Activated CD4-positive, alpha-beta T cell treated with anti-CD3 and anti-CD28 coated beads for 1 hour (primary cell): ENCODE data around the gene TM9SF3.

ENCODE experiments used
- DNase-seq: peaks from one replicate; pipeline ENCODE4 v3.0.0-alpha.2; 2020

Gene TM9SF3

DNA sequence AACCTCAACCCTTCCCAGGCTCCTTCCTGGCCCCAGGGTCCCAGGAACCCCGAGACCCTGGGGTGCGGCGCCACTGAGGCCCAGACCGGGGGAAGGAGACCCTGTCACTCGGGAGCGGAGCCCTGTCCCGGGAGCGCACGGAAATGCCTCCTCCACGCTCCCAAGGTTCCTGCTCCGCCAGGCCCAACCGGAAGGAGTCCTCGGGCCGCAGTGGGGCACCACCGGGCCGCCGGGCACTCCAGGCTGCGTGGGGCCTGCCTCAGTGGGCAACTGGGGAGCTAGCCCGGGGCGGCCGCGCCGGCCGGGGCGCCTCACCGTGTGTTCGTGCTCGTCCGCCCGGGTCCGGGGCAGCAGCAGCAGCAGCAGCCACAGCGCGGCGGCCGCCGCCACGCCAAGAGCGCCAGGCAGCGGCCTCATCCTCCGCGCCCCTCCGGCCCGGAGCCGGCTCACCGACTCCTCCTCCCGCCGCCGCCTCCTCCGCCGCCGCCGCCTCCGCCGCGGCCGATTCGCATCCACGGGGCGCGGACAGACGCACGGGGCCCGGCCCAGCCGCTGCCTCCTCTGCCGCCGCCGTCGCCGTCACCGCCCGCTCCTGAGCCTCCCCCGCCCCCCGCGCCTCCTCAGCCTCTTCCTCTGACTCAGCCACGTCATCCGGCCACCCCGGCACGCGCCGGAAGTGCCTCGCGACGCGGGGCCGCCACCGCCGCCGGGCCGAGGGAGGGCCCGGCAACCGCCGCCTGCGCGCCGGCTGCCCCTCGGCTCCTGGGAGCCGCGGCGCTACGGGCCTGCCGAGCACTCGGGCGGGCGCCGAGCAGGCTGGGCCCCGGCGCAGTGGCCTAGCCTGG, at the start of gene TM9SF3:
Gene TM9SF3 (minus strand): TSS at position 594 of the 845 bp plus-strand sequence. CDS start 177 bp downstream, at position 417.
- DNase-seq: peak; percentile 88

DNA sequence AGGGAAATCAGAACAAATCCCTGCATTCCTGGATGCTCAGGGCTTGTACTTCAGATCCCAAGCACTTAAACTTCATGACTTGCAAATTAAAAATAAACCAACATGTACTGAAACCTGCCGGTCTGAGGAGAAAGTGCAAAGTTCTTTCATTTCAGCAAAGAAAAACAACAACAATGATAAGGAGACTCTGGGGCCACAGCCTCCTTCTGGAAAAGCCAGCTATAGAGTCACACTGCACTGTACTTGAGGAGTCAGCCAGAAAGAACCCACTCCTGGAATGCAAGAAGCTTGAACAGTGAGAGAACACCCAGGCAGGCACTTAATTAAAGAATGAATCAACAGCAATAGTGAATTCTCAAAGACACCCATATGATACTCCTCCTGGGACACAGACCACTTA, 49.7 kb upstream of the TM9SF3 start:
- DNase-seq: no peak

DNA sequence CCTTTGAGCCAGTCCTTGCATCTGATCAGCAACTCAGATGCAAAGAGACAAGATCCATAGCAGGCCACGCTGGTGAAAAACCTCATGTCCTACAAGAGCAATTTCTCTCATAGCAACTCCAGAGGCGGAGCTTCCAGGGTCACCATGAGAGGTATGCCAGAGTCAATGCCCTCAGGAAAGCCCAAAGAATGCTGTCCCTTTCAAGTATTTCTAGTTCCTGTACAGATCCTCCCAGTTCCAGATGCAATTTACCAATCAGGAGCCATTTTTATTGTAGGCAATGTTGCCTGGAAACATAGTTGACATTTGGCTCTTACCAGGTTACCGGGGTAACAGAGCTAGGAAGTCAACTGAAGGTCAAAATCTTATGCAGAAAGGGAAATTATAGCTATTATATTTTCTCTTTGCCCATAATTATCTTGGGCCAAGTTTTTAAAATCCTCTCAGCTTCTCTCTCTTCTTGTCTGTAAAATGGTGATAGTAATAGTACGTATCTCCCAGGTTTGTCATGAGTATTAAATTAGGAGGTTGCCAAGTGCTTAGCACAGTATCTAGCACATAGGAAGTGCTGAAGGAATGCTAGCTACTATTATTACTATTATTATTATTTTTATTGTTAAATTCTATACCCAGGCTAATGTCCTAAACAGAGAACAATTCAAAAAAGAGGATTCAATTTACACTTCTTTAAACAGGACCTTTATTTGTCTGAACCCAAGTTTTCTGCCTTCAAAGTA, 46.3 kb upstream of the TM9SF3 start:
- DNase-seq: no peak

- DNase-seq: no peak
Measured at GRCh38 chr10:96627292-96627691, 40.5 kb upstream of the TM9SF3 start.

DNA sequence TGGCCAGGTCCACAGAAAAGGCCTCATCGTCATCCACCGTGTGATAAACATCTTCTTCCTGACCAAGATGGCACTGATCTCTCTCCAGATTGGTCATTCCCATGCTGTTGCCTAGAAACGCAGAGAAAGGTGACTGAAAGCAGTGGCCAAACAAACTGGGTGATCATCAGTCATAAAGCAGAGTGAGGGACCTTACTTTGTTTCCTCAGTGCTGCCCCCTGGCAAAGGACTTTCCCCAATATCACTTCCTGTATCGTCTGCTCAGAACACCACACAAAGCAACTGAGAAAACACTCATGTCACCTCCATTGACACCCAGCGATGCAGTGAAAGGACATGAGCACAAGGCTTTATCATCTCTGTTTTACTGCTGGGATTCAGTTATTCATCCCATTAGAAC, 40.0 kb upstream of the TM9SF3 start:
- no peak for DNase-seq

DNA sequence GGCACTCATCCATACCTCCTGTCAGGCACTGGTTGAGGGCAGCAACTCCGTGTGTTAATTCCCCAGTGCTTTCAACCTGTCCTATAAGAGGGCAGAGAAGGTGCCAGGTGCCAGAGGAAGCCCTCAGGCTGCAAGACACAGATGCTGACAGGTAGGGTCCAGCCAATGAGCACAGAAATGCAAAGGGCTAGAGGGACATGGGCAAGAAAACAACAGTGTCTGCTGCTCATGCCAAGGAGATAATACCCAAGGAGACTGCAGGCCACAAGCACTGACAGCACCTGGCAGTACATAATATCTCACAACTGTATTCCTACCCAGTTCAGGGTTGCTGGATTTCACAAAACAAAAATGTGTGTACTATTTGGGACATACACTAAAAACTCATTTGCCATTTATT, 38.4 kb upstream of the TM9SF3 start:
- no peak for DNase-seq

GRCh38 chr10:96622013-96622787, 35.4 kb upstream of the TM9SF3 start:
- no peak for DNase-seq

DNA sequence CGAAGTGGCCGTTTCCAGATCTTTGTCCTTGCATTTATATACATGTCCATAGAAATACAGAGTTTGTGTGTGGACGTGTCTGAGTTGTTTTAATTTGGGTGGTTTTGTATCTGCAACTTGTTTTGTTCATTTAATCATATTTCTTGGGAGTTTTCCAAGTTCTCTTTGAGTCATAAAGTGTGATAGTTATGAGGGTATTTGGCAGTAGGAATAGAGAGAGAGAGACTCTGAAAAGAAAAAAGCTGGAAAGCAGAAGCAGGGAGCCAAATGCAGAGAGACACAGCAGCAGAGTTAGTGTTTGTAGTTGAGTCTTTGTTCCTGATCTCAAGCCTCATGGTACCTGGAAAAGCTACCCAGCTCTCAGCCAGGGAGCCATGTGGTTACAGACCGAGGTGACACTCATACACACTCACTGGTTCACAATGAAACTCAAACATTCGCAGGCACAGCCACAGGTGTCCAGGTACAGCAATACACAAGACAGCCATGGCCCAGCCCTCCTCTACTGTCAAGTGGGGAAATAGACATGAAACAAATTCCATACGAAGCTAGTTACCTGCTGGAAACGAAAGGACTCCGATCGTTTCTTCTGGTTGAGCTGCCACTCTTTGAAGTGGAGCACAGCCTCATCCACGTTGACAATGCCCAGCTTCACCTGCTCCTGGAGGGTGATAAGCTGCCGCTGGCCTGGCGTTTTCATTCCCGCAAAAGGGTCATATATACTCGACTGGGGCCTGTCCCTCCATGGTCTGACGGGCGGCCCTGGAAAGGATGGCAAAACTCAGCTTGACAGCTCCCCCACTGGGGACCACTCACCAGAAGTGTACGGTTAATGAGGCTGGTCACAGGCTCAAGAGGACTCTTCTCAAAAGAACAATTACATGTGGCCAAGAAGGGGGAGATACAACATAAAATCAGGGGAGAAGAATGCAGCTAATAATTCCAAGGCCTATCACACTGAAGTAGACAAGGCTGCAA, 33.3 kb upstream of the TM9SF3 start:
- no peak for DNase-seq

- DNase-seq: no peak
Measured at GRCh38 chr10:96619120-96619519, 32.3 kb upstream of the TM9SF3 start.

GRCh38 chr10:96618653-96619052, 31.8 kb upstream of the TM9SF3 start:
- no peak for DNase-seq

GRCh38 chr10:96616961-96617360, 30.1 kb upstream of the TM9SF3 start:
- no peak for DNase-seq

DNA sequence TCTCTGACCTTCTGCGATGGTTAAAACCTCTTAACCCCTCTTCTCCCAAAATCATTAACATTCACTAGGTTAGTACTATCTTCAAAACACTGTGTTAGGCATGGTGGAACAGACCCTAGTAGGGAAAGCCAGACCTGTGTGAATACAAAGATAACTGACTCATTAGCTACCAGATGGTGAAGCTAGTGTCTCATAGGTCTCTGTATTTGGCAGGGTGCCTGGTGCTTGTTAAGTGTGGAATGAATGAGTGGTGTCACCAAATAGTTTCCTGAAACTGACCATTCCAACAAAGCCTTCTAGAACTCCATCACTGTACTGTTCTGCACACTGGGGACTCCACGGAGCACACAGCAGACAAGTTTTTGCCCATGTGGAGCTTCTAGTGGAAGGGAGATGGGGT, 27.7 kb upstream of the TM9SF3 start:
- no peak for DNase-seq

- no peak for DNase-seq
Measured at GRCh38 chr10:96613576-96613975, 26.8 kb upstream of the TM9SF3 start.

GRCh38 chr10:96612055-96612830, 25.4 kb upstream of the TM9SF3 start:
- DNase-seq: no peak

- no peak for DNase-seq
Measured at GRCh38 chr10:96610817-96611216, 24.0 kb upstream of the TM9SF3 start.

GRCh38 chr10:96609510-96609909, 22.7 kb upstream of the TM9SF3 start:
- DNase-seq: no peak

DNA sequence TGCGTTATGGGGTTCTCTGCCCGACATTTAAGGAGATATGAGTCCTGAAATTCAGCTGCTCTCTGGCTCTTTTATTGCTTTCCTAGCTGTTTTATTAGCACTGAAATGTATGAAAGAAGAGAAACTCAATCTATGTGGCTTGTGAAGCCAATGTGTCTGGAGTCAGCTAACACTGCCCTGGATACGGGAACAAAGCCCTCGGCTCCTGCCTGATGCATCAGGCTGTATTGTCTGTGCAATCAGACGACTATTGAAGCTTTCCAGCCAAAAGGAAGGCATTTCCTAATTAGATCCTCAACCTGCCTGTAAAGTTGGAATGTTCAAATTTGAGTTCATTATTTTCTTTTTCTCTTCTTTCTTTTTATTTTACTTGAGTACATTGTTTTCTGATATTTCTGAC, 22.0 kb upstream of the TM9SF3 start:
- DNase-seq: no peak

- no peak for DNase-seq
Measured at GRCh38 chr10:96608262-96608661, 21.4 kb upstream of the TM9SF3 start.

DNA sequence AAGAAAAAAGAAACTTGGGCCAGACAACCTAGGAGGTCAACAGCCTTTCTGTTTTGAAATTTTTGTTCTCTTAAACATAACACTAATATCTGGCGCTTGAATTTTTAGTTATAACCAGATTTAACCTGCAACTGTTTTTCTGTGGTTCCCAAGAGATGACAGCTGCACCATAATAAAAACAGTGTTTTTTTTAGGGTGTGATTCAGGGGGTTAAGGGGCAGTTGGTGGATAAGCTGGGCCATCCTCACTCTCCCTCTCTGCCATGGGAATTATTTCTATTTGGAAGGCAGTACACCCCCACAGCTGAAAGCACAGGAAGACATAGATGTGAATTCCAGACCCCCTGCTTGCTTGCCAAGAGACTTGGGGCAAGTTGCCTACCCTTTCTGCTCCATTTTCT, 20.1 kb upstream of the TM9SF3 start:
- DNase-seq: no peak

DNA sequence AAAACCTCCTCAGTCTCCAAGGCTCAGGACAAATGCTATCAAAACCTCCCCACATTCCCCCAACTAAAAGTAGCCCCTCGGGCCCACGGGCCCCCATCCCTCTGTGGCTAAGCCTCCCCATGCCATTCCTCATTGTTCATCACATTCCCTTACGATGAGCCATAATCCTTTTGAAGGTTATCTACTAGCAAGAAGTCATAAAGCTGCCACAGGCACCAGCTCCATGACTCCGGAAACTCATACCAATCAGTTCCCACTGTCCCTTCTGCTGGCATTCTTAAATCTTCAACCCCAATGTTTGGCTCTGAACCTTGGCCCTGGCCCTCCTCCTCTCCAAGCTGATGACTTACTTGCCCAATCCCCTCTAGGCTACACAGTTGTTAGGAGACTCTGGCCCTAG, 19.4 kb upstream of the TM9SF3 start:
- DNase-seq: no peak

DNA sequence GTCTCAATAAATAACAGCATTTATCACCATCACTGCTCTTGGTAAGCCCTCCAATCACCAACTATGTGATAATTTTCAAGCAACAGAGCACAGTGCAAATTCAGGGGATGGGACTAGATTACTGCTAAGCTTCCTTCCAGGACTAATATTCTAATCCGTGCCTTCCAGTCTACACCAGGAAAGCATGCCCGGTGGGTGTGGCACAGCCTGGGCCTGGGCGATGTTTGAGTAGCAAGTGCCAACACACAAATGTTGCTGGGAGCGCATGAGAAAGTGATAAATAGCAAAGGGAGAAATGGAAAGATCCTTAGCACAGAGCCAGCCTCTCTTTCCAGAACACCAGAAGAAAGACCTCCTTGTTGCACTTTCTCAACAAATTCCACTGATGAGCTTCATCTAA, 13.5 kb upstream of the TM9SF3 start:
- no peak for DNase-seq
